Measurements from ENCODE around the gene PGM1.
"Not testable (repeated sequence)": the region's sequence is repeated elsewhere in the genome, so short reads cannot be mapped to it uniquely, and the experiment has no call there.

The PGM1 gene

GRCh38 chr1:63593303-63593885 lies at the start of gene PGM1:
TSS of gene PGM1 (plus strand) at chr1:63593411. CDS start at chr1:63593489, 78 bp downstream.
- DNase-seq: peak; percentile 88

- peak; percentile 34 for DNase-seq
Measured at GRCh38 chr1:63545780-63546179, 47.4 kb upstream of the PGM1 start.

- DNase-seq: peak; percentile 44
Measured at GRCh38 chr1:63547621-63548294, 45.5 kb upstream of the PGM1 start.

- no peak for DNase-seq
Measured at GRCh38 chr1:63548303-63548702, 44.9 kb upstream of the PGM1 start.

GRCh38 chr1:63548877-63549276 lies 44.3 kb upstream of the PGM1 start:
- DNase-seq: no peak

DNA sequence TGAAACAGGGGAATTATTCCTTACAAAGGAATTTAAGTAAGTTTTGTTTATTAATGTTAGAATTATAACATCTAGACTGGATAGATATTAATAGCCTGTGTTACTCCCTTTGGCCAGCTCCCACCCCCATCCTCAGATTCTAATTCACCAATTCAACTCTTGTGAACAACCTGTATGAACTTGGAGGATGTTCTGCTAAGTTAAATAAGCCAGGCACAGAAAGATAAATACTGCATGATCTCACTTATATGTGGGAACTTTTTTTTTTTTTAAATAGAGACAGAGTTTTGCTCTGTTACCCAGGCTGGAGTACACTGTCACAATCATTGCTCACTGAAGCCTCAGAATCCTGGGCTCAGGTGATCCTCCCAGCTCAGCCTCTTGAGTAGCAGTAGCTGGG lies 37.7 kb upstream of the PGM1 start:
- no peak for DNase-seq

- peak; percentile 43 for DNase-seq
Measured at GRCh38 chr1:63557365-63557987, 35.7 kb upstream of the PGM1 start.

DNA sequence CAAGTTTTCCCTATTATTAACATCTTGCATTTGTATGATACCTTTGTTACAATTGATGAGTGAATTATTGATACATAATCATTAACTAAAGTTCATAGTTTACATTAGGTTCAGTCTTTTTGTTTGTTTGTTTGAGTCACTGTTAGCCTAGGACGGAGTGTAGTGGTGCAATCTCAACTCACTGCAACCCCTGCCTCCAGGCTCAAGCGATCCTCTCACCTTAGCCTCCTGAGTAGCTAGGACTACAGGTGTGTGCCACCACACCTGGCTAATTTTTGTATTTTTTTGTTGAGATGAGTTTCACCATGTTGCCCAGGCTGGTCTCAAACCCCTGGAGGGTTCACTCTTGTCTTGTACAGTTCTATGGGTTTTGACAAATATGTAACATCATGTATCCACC lies 33.9 kb upstream of the PGM1 start:
- no peak for DNase-seq

GRCh38 chr1:63563745-63564144 lies 29.5 kb upstream of the PGM1 start:
- DNase-seq: no peak

- DNase-seq: no peak
Measured at GRCh38 chr1:63569068-63569467, 24.1 kb upstream of the PGM1 start.

GRCh38 chr1:63569640-63570316 lies 23.4 kb upstream of the PGM1 start:
- DNase-seq: no peak

DNA sequence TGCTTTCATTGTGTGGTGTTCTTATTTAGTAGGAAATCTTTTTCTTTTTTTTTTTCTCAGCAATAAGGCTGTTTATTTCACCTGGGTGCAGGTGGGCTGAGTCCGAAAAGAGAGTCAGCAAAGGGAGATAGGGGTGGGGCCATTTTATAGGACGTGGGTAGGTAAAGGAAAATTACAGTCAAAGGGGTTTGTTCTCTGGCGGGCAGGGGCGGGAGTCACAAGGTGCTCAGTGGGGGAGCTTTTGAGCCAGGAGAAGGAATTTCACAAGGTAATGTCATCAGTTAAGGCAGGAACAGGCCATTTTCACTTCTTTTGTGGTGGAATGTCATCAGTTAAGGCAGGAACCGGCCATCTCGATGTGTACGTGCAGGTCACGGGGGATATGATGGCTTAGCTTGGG lies 20.5 kb upstream of the PGM1 start:
- DNase-seq: not testable (repeated sequence)

DNA sequence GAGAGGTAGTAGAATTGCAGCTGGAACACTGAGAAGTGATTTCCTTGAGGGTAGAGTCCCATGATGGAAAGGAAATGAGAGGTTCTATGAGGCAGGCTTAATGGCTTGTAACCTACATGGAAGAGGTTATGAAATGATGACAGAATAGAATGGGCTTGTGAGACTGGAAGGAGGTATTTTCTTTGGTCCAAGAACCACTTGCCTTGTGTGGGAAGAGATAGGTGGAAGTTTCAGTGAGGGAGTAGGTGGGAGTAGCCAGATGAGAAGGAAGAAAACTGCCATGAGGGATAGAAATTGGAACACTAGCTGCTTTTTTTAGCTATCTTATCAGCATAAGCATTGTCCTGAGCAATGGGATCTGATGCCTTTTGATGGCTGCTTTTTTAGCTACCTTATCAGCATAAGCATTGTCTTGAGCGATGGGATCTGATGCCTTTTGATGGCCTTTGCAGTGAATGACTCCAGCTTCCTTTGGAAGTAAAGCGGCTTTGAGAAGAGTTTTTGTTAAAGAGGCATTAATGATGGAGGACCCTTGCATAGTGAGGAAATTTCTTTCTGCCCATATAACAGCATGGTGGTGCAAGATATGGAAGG lies 18.9 kb upstream of the PGM1 start:
- DNase-seq: not testable (repeated sequence)

DNA sequence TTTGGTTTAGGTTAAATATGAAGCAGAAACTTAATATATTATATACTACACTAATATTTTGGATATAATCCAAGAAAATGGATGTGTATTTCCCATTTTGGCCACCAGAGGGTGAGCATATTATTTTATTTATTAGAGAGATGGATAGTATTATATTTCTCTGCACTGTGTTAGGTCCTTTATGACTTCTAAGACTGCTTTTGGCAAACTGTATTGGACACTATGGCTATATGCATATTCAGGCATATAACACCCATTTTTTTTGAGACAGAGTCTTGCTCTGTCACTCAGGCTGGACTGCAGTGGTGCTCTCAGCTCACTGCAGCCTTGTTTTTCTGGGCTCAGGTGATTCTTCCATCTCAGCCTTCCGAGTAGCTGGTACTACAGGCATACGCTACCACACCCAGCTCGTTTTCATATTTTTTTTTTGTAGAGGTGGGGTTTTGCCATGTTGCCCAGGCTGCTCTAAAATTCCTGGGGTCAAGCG lies 17.8 kb upstream of the PGM1 start:
- DNase-seq: peak; percentile 44

- not testable (repeated sequence) for DNase-seq
Measured at GRCh38 chr1:63586326-63586725, 6.9 kb upstream of the PGM1 start.

DNA sequence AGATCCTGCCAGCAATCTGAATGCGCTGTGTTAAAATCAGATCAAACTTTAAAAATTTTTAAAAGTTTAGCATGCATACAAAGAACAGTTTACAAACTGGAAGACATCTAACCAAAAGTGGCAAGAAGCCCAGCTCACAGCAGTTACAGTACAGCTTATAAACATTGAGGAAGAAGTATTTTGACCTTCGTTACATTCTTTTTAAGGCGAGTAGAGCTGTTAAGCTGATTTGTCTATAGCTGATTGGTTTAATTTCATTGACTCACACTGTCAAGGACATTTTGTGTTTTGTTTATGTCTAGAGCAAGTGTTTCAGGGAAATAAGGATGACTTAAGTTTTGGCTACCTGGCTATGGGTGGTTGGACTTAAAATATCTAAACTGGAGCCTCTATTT lies 3.0 kb upstream of the PGM1 start:
- DNase-seq: no peak

DNA sequence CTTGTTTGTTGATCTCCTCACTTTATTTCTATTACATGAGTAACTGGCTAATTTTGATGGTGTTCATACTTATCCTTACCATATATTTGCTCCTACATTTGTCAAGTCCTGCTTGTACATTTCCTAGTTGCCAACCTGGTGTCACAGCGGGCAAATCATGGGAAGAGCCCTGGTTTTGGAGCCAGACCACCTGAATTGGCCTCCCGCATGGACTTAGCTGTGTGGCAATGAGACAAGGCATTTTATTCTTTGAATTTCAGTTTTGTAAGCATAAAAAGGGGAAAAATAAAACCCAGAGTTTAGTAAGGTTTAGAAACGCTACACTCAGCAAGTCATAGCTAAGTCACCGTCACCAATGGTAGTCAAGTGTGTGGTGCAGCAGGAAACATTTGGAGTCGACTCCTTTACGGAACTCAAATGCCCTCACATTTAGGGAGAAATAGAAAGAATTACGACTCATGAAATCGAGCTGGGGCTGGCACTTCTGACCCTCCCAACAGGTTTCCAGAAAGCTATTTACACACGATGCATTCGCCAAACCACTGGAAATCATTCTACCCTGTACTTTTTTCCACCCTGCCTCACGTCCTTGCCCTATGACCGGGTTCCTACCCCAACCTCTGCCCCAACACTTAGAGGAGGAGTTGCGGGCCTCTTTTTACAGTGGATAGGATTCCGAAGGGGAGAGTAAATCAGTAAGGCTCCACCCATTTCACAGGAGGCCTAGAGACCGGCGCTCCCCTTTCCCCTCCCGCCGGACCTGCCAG lies 492 bp upstream of the PGM1 start:
- DNase-seq: no peak

DNA sequence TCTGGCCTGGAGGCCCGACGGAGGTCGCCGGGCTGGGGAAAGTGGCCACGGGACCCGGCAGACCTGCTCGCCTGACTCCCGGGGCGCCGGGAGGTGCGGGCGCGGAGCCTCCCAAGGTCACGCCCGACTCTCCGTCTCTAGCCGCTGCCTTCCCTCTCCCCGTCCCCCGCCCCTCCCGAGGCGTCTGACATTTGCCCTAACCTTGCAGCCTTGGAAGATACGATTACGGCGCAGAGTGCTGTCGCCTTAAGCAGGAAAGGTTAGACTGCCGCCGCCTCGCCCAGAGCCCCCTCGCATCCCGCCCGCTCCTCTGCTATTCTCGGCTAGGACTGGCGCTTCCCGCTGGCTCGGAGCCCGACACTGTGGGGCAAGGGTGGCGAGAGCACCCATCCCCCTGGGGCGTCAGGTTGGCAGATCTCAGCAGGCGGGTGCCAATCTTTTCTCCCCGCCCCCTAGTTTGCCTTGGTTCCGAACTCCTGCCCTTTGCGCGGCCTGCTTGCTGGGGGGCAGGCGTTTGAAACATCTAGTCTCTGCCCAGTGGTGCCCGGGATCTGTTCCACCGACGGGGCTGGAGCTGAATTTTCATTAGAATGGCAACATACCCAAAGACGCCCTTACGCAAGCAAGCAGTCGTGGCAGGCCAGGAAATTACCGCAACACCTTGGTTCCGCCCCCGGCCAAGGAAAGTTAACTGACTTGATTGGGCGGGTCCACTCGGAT lies 835 bp downstream of the PGM1 start:
- DNase-seq: peak; percentile 75

GRCh38 chr1:63595435-63595834 lies 2.2 kb downstream of the PGM1 start:
- no peak for DNase-seq

DNA sequence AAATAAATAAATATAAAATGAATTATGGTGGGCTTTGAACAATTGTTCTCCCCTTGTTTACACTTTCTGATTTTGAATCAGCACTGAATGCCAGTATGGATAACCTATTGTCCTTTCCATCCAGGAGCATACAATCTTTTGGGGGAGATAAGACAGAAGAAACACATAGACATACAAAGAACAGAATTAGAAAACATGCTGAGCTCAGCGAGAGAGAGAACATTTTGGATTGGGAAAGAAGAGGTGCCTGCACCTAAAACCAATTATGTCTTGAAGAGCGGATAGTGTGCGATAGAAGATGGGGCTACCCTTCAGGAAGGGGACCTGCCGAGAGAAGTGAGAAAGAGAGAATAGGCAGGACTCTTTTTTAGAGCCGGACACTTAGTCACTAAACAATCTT lies 6.6 kb downstream of the PGM1 start:
- DNase-seq: no peak

- DNase-seq: no peak
Measured at GRCh38 chr1:63600248-63600647, 7.0 kb downstream of the PGM1 start.

GRCh38 chr1:63601061-63601460 lies 7.8 kb downstream of the PGM1 start:
- DNase-seq: peak; percentile 17
